ENCODE data around the gene ERGIC2.

DNA sequence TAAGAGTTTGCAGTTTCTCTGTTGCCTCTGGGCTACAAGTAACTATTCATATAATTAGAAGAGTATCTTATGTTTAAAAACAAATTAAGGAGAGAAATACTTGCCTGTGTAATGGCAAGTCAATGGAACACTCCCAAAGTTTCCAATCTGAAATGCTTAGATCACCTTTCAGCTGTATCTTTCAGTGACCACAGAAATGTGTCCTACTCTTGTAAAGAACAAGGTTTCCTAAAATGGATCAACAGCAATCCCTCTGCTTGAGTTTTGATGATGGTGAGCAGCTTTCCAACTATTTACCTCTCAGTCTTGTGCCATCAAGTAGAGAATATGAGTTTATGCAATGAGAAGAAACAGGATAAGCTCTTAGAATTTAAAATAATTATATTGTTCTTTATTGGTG is 92.9 kb downstream of the ERGIC2 start:
- no peak for TF ChIP-seq POLR2AphosphoS5 (IDR thresholded peaks at IDR 0.05; ENCODE audit: control insufficient read depth, insufficient read depth, low read depth, low read length)
- no peak for TF ChIP-seq POLR2A (conservative IDR thresholded peaks at IDR 0.05)
- no peak for TF ChIP-seq RFX5 (IDR thresholded peaks at IDR 0.05; ENCODE audit: low read depth, low read length)
- TF ChIP-seq ESRRA (IDR thresholded peaks at IDR 0.05; ENCODE audit: borderline replicate concordance, low read depth) = no peak
- no peak for TF ChIP-seq NONO (IDR thresholded peaks at IDR 0.05; ENCODE audit: low read depth in 2 of 2, low read length in 1 of 2)
- TF ChIP-seq, protein P1, sequence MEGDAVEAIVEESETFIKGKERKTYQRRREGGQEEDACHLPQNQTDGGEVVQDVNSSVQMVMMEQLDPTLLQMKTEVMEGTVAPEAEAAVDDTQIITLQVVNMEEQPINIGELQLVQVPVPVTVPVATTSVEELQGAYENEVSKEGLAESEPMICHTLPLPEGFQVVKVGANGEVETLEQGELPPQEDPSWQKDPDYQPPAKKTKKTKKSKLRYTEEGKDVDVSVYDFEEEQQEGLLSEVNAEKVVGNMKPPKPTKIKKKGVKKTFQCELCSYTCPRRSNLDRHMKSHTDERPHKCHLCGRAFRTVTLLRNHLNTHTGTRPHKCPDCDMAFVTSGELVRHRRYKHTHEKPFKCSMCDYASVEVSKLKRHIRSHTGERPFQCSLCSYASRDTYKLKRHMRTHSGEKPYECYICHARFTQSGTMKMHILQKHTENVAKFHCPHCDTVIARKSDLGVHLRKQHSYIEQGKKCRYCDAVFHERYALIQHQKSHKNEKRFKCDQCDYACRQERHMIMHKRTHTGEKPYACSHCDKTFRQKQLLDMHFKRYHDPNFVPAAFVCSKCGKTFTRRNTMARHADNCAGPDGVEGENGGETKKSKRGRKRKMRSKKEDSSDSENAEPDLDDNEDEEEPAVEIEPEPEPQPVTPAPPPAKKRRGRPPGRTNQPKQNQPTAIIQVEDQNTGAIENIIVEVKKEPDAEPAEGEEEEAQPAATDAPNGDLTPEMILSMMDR (IDR thresholded peaks at IDR 0.05 in 2 of 3, conservative IDR thresholded peaks at IDR 0.05 in 1 of 3; ENCODE audit: insufficient read depth in 2 of 3, low read depth in 1 of 3, low read length in 3 of 3) = no peak
- TF ChIP-seq CREB1 (IDR thresholded peaks at IDR 0.05) = no peak
- no peak for TF ChIP-seq CREB1 (CRISPR knock-in tag; IDR thresholded peaks at IDR 0.05)
- TF ChIP-seq CTBP1 (IDR thresholded peaks at IDR 0.05; ENCODE audit: borderline replicate concordance) = no peak
- no peak for TF ChIP-seq RBFOX2 (IDR thresholded peaks at IDR 0.05; ENCODE audit: low read depth, low read length)
- TF ChIP-seq MXI1 (IDR thresholded peaks at IDR 0.05; ENCODE audit: low read depth, low read length) = no peak
- no peak for TF ChIP-seq ZNF121 (CRISPR knock-in tag; conservative IDR thresholded peaks at IDR 0.05)
- TF ChIP-seq ETV6 (IDR thresholded peaks at IDR 0.05; ENCODE audit: borderline replicate concordance in 1 of 2, low read depth in 2 of 2, low read length in 1 of 2) = no peak
- TF ChIP-seq ETV6 (CRISPR knock-in tag; IDR thresholded peaks at IDR 0.05; ENCODE audit: borderline replicate concordance) = no peak
